ENCODE data around the gene XPO5.

DNA sequence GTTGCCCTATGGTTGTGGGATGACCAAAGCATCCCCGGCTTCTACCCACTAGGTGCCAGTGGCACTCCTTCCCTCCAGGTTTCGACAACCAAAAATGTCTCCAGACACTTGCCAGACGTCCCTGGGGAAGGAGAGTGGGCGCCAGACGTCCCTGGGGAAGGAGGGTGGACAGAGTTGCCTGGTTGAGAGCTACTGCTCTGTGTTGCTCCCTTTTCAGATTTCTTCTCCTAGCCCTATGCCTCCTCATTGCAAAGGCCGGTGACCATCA, 78.8 kb downstream of the XPO5 start:
- TF ChIP-seq, protein P1, sequence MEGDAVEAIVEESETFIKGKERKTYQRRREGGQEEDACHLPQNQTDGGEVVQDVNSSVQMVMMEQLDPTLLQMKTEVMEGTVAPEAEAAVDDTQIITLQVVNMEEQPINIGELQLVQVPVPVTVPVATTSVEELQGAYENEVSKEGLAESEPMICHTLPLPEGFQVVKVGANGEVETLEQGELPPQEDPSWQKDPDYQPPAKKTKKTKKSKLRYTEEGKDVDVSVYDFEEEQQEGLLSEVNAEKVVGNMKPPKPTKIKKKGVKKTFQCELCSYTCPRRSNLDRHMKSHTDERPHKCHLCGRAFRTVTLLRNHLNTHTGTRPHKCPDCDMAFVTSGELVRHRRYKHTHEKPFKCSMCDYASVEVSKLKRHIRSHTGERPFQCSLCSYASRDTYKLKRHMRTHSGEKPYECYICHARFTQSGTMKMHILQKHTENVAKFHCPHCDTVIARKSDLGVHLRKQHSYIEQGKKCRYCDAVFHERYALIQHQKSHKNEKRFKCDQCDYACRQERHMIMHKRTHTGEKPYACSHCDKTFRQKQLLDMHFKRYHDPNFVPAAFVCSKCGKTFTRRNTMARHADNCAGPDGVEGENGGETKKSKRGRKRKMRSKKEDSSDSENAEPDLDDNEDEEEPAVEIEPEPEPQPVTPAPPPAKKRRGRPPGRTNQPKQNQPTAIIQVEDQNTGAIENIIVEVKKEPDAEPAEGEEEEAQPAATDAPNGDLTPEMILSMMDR (IDR thresholded peaks at IDR 0.05) = no peak
- TF ChIP-seq EP300 (IDR thresholded peaks at IDR 0.05) = no peak
- TF ChIP-seq POLR2AphosphoS5 (IDR thresholded peaks at IDR 0.05) = no peak

Measured in suprapubic skin (tissue), 4 donors.